NCI-H774 (cell line): ENCODE measurements around the gene HABP2.

Experiments used
- DNase-seq: peaks from one replicate; lab custom pipeline; 2025; lab: John Stamatoyannopoulos, UW

HABP2 gene

DNA sequence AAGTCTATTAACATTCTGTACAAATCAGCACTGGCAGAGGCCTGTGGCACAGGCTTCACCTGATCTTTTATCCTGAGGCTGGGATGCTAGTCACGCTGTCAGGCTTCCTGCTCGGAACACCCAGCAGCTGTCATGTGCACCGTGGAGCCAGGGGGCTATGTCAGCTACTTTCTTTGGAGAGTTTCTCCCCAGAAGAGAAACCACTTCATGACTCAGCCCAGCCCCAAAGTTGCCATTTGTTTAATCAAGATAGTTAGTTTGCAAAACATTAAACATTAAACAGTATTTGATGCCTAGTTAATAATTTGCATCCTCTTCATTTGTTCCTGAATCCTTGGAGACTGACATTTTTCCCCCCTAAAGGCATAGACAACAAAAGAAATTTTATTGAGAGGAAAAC, at the start of gene HABP2:
TSS of gene HABP2 (plus strand) at position 353 of the 400 bp plus-strand sequence. CDS start 69 bp downstream, outside the sequence.
- no peak for DNase-seq

DNA sequence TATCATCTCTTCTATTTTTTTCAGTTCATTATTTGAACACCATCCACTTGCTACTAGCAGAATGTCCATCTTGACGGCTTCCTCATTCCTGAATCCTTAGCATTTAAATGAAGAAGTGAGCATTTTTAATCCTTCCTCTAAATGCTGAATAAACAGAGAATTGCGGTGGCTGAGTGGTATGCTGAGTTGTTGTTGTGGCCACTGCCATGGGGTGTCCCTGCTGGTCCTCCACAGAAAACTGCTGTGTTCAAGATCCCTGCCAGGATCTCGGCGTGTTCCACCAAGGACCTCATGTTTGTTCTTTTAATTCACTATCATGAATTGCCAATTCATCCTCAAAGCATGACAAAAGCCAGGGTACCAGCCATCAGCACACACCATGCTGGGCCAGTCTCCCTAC, 48.9 kb upstream of the HABP2 start:
- DNase-seq = no peak

- DNase-seq = no peak
These were observed 48.4 kb upstream of the HABP2 start for GRCh38 chr10:113504423-113504822.

DNA sequence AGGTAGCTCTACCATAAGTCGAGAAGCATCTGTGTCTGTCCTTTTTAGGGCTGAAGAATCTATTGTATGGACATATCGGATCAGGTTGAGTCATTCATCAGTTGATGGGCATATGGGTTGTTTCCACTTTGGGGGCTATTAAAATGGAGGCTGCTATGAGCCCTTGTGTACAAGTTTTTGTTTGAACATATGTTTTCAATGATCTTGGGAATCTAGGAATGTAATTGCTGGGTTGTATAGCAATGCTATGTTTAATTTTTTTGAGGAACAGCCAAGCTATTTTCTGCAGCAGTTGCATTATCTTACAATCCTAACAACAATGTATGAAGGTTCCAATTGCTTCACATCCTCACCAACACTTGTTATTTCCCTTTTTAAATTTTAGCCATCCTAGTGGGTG, 46.4 kb upstream of the HABP2 start:
- no peak for DNase-seq

DNA sequence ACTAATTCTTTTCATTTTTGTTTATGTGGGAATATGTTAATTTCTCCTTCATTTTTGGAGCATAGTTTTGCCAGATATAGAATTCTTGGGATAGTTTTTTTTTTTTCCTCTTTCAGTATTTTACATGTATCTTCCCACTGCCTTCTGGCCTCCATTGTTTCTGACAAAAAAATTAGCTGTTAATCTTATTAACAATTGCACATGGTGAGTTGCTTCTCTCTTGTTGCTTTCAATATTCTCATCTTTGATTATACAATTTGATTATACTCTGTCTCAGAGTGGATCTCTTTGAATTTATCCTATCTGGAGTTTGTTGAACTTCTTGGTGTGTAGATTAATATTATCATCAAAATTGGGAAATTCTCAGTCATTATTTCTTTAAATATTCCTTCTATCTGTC, 41.4 kb upstream of the HABP2 start:
- DNase-seq = no peak

GRCh38 chr10:113515161-113515560, 37.7 kb upstream of the HABP2 start:
- no peak for DNase-seq

DNA sequence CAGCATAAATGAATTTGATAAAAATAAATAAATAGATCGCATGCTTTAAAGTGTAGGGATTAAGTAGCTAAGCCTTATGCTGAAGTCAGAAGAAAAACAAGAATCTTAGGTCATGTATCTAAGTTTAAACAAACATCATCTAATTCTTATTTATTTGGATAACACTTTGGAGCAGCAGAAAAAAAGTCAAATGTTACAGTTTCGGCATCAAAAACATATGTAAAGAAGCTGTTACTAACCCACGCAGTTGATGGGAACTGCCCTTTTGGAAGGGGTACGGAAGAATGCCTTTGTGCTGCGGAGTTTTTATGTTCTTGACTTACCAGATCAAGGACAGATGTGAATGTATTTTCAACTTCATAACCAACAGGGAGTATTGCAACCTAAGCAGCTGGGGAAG, 37.3 kb upstream of the HABP2 start:
- no peak for DNase-seq

DNA sequence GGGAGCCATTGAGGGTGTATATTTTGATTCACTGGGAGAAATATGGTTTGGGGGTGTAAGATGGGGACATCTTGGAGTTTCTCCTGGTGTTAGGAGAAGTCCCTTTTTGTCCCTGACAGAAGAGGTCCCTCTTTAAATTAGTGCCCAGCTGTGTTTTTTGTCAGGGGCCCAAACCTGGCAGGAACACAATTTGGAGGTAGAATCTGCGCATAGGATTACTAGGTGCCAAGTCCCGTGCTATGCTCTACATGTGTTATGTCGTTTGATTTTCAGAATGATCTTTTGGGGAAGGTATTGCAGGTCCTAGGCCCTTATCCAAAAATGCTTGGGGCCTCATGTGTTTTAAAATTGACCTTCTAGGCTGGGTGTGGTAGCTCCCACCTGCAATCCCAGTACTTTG, 36.8 kb upstream of the HABP2 start:
- DNase-seq = no peak

DNA sequence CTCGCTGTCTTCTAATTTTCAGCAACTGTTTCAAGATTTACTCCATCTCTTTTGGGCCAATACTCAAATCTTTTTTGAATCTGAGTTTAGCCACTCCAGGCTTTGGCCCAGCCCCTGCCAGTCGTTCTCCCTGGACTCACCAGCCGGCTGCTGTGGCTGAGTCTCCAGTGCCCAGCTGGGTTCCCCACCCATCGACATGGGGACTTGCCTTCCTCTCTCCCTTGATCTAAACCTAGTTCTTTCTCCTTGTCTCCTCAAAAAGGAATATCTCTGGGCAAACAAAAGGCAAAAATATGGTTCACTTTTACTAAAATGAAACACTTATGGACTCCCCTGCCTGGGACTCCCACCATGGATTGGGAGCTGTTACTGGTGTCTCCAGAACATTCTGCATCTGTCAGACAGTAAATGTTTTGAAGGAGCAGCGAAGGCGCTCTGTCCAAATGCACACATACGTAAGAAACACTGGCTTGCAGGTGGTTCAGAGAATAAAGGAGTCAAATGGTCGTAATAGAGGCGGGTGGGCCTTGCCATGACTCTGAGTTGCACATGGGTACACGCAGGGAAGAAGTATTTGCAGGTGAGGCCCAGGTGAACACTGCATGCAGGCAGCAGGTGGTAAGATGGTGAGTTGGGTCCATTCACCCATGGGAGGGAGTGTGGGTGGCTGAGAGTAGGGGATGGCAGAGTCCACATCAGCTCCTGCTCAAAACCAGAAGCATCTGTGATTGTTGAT, 35.5 kb upstream of the HABP2 start:
- DNase-seq = no peak

- no peak for DNase-seq
These were observed 35.0 kb upstream of the HABP2 start for GRCh38 chr10:113517901-113518260.

GRCh38 chr10:113518415-113518814, 34.4 kb upstream of the HABP2 start:
- DNase-seq = no peak

GRCh38 chr10:113518816-113519591, 33.8 kb upstream of the HABP2 start:
- no peak for DNase-seq

GRCh38 chr10:113519681-113520115, 33.2 kb upstream of the HABP2 start:
- DNase-seq = no peak

- no peak for DNase-seq
These were observed 32.6 kb upstream of the HABP2 start for GRCh38 chr10:113520261-113520660.

- peak; percentile 50 for DNase-seq
These were observed 32.0 kb upstream of the HABP2 start for GRCh38 chr10:113520690-113521474.

- no peak for DNase-seq
These were observed 31.4 kb upstream of the HABP2 start for GRCh38 chr10:113521475-113521795.

GRCh38 chr10:113522460-113522859, 30.4 kb upstream of the HABP2 start:
- no peak for DNase-seq

DNA sequence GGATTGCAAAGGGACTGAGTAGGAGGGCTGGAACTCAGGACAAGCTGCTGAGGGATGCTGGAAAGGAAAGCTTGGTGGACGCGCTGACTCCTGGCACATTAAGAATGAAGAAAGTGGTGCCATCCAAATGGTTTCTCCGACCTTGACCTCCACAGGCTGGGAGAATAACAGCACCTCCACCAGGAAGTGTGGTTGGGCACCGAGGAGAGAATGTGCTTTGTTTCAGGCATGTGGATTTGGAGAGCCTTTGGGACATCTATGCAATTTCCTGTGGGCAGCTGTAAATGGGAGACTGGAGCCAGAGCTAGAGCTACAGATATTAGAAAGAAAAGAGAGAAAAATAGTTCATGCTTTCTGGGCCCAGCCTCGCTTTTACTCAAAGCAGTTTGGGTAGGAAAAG, 29.8 kb upstream of the HABP2 start:
- DNase-seq = no peak

- DNase-seq = no peak
These were observed 29.2 kb upstream of the HABP2 start for GRCh38 chr10:113523628-113524027.

DNA sequence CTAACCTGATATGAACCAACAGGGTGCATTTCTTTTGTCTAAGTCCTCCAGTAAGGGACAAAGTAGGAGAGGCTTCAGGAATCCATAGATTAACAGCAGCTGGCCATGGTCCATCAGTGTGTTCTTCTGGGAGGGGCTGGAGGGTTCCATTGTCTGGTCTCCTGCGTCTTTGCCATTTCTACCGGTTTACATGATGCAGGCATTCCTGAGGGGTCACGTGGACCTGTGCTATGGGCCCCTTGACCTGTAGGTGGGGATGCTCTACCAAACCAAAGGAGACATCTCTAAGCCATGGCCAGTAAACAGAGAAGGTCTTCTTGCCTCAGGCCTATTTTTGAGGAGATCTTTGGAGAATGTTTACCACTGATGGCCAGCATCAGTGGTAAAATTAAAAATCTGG, 28.7 kb upstream of the HABP2 start:
- DNase-seq = no peak

DNA sequence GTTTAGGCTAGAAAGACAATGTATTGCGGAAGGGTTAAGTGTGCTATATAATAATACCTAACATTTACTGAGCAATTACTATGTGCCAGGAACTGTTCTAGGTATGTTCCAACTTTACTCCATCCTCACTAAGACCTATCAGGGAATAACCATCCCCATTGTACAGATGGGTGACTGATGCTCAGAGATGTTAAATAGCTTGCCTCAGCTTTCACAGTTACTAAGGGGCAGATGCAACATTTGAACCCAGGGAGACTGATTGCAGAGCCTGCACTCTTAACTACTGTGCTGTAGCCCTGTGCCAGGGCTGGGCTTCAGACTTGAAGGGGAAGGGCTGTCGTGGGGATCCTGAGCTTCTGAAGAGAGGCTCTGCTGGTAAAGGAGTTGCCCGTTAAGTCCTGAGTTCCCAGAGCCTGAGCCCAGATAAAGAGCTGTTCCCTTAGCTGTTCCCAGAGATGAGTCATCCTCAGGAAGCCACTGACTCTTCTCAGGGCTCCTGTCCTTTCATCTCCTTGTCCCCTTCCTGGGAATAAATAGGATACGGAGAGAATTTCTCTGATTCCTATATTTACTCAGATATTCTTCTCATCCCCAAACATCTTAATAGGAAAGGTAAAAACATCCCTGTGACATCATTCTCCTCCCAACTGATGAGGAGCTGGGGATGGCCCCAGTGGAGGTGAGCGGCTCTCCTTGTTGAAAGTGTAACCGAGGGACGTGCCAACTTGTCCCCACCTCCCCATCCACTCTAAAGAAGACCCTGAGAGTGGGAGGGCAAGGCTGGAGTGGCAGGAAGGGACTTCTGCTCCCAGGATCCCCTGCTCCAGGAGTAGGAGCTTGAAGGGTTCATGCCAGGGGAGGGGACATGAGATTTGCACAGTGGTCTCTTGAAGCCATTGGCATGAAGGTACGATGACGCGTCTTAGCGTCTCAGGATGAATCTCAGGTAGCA, 28.0 kb upstream of the HABP2 start:
- DNase-seq = no peak

DNA sequence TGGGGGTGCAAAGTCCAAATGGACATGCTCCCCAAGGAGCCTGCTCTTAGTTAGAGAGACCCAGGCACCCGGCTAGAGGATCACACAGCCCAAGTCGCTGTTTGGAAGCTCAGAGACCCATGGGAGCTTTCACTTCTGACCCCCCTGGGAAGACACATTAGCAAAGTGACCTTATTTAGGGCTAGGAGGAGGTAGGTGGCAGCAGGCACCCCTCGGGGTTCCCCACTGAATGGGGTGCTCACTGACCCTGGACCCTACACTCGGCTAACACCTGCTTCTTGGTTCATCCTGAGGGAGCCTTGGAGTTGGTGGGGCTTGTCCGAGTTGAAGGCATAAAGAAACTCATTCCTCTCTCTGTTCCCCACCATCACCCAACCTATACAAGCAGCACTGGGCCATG, 27.1 kb upstream of the HABP2 start:
- DNase-seq = no peak
